Right atrium auricular region (tissue), 2 donors: ENCODE measurements around the gene ASIC4. TPM values are rescaled to one million over a fixed set of nuclear protein-coding genes. Genes with fewer than 3 reads are reported as not detected.
A peak's percentile ranks its signal among the peaks of the same experiment; 100 is the strongest.

Source experiments
- DNase-seq: peaks from one replicate; pipeline ENCODE4 v3.0.0-alpha.2; 2019; ENCODE audit warnings: low spot score
- H3K27ac ChIP-seq, 2 donors: fragments of 200-600 bp; sonication (generic); 1 replicate in 1 of 2; 2 replicates in 1 of 2; pipeline ENCODE4 v1.5.1; 2016 to 2019
- H3K27me3 ChIP-seq, 2 donors: fragments of 200-600 bp; sonication (generic); one replicate each; pipeline versions ENCODE4 v1.5.1 to v1.6.0; 2017 to 2019
- H3K36me3 ChIP-seq: fragments of 200-600 bp; sonication (generic); one replicate; pipeline ENCODE4 v1.5.1; 2016
- H3K4me1 ChIP-seq, 2 donors: fragments of 200-600 bp; sonication (generic); one replicate each; pipeline versions ENCODE4 v1.5.1 to v1.6.0; 2017 to 2019
- H3K4me3 ChIP-seq, 2 donors: fragments of 200-600 bp; sonication (generic); 1 replicate in 1 of 2; 2 replicates in 1 of 2; pipeline ENCODE4 v1.5.1; 2017 to 2019; ENCODE audit warnings: mild to moderate bottlenecking in 1 of 2, moderate library complexity in 1 of 2
- H3K9me3 ChIP-seq, 2 donors: fragments of 200-600 bp; sonication (generic); one replicate each; pipeline ENCODE4 v1.5.1; 2019
- CTCF ChIP-seq, 2 donors: fragments of 200-600 bp; sonication (generic); IDR thresholded peaks; one replicate each; pipeline ENCODE4 v1.5.1; 2019; ENCODE audit warnings: antibody characterized with exemption in 2 of 2
- total RNA-seq, 2 donors: library from RNA; depleted of rRNA; stranded (reverse); fragments of >200 nt; gene quantifications; one replicate each; pipeline ENCODE4 v1.1.0, GENCODE V29; 2016

Gene ASIC4
- total RNA-seq = not detected

GRCh38 chr2:219514196-219514761 is at the start of gene ASIC4:
Gene ASIC4 (plus strand): TSS chr2:219514482. CDS start chr2:219514725, 243 bp downstream.
- TF ChIP-seq CTCF (IDR thresholded peaks at IDR 0.05) = no peak
- Histone ChIP-seq H3K27me3 (no peaks in the 10 kb centered on the region), H3K36me3 (no peaks in the 10 kb centered on the region), H3K4me1 (peaks cover 0 to 56% of the 10 kb centered on the region in 2 donors), H3K9me3 (no peaks in the 10 kb centered on the region), H3K27ac (peak within 1 kb of the TSS; percentile 9 to 28), H3K4me3 (peak within 1 kb of the TSS in 1 of 2 donors; percentile 10)
- DNase-seq = no peak

GRCh38 chr2:219465659-219466561 is 48.4 kb upstream of the ASIC4 start:
- H3K36me3 ChIP-seq = peaks cover 51% of the 10 kb centered on the region
- no peak overlapping the region for H3K4me3 ChIP-seq
- no peaks in the 10 kb centered on the region for H3K27me3 ChIP-seq
- DNase-seq = no peak
- no peak for TF ChIP-seq CTCF (IDR thresholded peaks at IDR 0.05)
- peaks cover 0 to 76% of the 10 kb centered on the region in 2 donors for H3K4me1 ChIP-seq
- H3K9me3 ChIP-seq = no peaks in the 10 kb centered on the region
- H3K27ac ChIP-seq = peak overlapping the region; percentile 49 to 56

- H3K27me3 ChIP-seq = no peaks in the 10 kb centered on the region
- TF ChIP-seq CTCF (IDR thresholded peaks at IDR 0.05) = no peak
- H3K36me3 ChIP-seq = peaks cover 55% of the 10 kb centered on the region
- peak overlapping the region; percentile 35 to 79 for H3K27ac ChIP-seq
- no peak for DNase-seq
- peaks cover 0 to 77% of the 10 kb centered on the region in 2 donors for H3K4me1 ChIP-seq
- H3K9me3 ChIP-seq = no peaks in the 10 kb centered on the region
- H3K4me3 ChIP-seq = no peak overlapping the region
These were observed 47.2 kb upstream of the ASIC4 start for GRCh38 chr2:219466816-219467735.

GRCh38 chr2:219467736-219468075 is 46.6 kb upstream of the ASIC4 start:
- Histone ChIP-seq H3K27ac (peak overlapping the region; percentile 70 to 79), H3K36me3 (peaks cover 55% of the 10 kb centered on the region), H3K4me1 (peaks cover 0 to 80% of the 10 kb centered on the region in 2 donors), H3K27me3 (no peaks in the 10 kb centered on the region), H3K9me3 (no peaks in the 10 kb centered on the region), H3K4me3 (no peak overlapping the region)
- no peak for TF ChIP-seq CTCF (IDR thresholded peaks at IDR 0.05)
- no peak for DNase-seq

GRCh38 chr2:219468410-219469185 is 45.7 kb upstream of the ASIC4 start:
- Histone ChIP-seq H3K36me3 (peaks cover 60% of the 10 kb centered on the region), H3K4me3 (no peak overlapping the region), H3K9me3 (no peaks in the 10 kb centered on the region), H3K27me3 (no peaks in the 10 kb centered on the region), H3K27ac (peak overlapping the region; percentile 70 to 79), H3K4me1 (peaks cover 0 to 80% of the 10 kb centered on the region in 2 donors)
- TF ChIP-seq CTCF (IDR thresholded peaks at IDR 0.05) = no peak
- no peak for DNase-seq
